Measurements from ENCODE around the gene RCN1.
"Not testable (repeated sequence)": the region's sequence is repeated elsewhere in the genome, so short reads cannot be mapped to it uniquely, and the experiment has no call there.

The RCN1 gene

GRCh38 chr11:32053151-32053888, 37.6 kb upstream of the RCN1 start:
- TF ChIP-seq CTCF (IDR thresholded peaks at IDR 0.05), result no peak
- no peak for TF ChIP-seq ZFX (IDR thresholded peaks at IDR 0.05; ENCODE audit: borderline replicate concordance)
- no peak overlapping the region for H3K27ac ChIP-seq

- TF ChIP-seq ZFX (IDR thresholded peaks at IDR 0.05; ENCODE audit: borderline replicate concordance) (no peak), CTCF (IDR thresholded peaks at IDR 0.05) (no peak)
Measured at GRCh38 chr11:32055861-32056260, 35.0 kb upstream of the RCN1 start.

GRCh38 chr11:32056438-32056837, 34.4 kb upstream of the RCN1 start:
- H3K27ac ChIP-seq, result no peak overlapping the region
- TF ChIP-seq ZFX (IDR thresholded peaks at IDR 0.05; ENCODE audit: borderline replicate concordance) (no peak), CTCF (IDR thresholded peaks at IDR 0.05) (no peak)

More at GRCh38 chr11:32055861-32056260, 35.0 kb upstream of the RCN1 start:
- no peak overlapping the region for H3K27ac ChIP-seq

GRCh38 chr11:32059686-32060462, 31.0 kb upstream of the RCN1 start:
- TF ChIP-seq ZFX (IDR thresholded peaks at IDR 0.05; ENCODE audit: borderline replicate concordance), result no peak
- TF ChIP-seq CTCF (IDR thresholded peaks at IDR 0.05), result no peak
- H3K27ac ChIP-seq, result no peak overlapping the region

- no peak overlapping the region for H3K27ac ChIP-seq
- TF ChIP-seq ZFX (IDR thresholded peaks at IDR 0.05; ENCODE audit: borderline replicate concordance), result no peak
Measured at GRCh38 chr11:32062540-32062939, 28.3 kb upstream of the RCN1 start.

GRCh38 chr11:32063031-32063430, 27.8 kb upstream of the RCN1 start:
- not testable (repeated sequence) for H3K27ac ChIP-seq

- TF ChIP-seq ZFX (IDR thresholded peaks at IDR 0.05; ENCODE audit: borderline replicate concordance) (no peak), CTCF (IDR thresholded peaks at IDR 0.05) (no peak)
- no peak overlapping the region for H3K27ac ChIP-seq
Measured at GRCh38 chr11:32065865-32066629, 24.8 kb upstream of the RCN1 start.

Data from 22Rv1 (cell line).